A172 (cell line): ENCODE measurements around the gene MAOB. TPM values are rescaled to one million over a fixed set of nuclear protein-coding genes. Genes with fewer than 3 reads are reported as not detected.
"Not testable (repeated sequence)": the region's sequence is repeated elsewhere in the genome, so short reads cannot be mapped to it uniquely, and the experiment has no call there.

Experiments
- DNase-seq: peaks from one replicate; pipeline ENCODE4 v3.0.0-alpha.2; 2015; ENCODE audit warnings: low spot score
- total RNA-seq: library from RNA; depleted of rRNA; stranded (reverse); fragments of >200 nt; shearing (Covaris generic); gene quantifications from 2 replicates; pipeline ENCODE4 v1.2.3, GENCODE V29; 2014; rRNA removed

MAOB gene
- not detected in 2 replicates for total RNA-seq

GRCh38 chrX:43882294-43882681 is at the start of gene MAOB:
Gene MAOB, minus strand, starts transcription at chrX:43882450. Its CDS starts 151 bp downstream, at chrX:43882299.
- DNase-seq, result no peak

DNA sequence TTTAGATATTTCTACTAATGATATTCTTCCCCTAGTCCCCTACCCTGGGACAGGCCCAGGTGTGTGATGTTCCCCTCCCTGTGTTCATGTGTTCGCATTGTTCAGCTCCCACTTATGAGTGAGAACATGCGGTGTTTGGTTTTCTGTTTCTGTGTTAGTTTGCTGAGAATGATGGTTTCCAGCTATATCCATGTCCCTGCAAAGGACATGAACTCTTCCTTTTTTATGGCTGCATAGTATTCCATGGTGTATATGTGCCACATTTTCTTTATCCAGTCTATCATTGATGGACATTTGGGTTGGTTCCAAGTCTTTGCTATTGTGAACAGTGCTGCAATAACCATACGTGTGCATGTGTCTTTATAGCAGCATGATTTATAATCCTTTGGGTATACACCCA is 39.8 kb upstream of the MAOB start:
- not testable (repeated sequence) for DNase-seq

GRCh38 chrX:43910772-43911171 is 28.5 kb upstream of the MAOB start:
- not testable (repeated sequence) for DNase-seq

DNA sequence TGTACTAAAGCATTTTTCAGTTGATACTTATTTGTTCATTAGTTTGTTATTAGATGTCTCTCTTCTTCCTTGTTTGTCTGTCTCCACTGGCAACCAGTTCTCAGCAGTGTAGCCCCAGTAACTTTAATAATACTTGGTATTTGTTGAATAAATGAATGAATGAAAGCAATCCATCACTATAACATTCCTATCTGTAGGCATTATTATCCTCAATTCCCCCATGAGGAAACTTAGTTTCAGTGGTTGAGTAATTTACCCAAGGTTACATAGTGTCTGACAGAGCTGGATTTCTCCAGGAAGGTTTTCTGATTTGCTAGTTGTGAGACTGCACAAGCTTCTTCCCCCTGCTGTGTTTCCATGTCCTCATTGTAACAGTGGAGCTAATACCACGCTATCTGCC is 27.8 kb upstream of the MAOB start:
- no peak for DNase-seq

- no peak for DNase-seq
Measured at GRCh38 chrX:43909141-43909540, 26.9 kb upstream of the MAOB start.

GRCh38 chrX:43899878-43900815 is 17.9 kb upstream of the MAOB start:
- DNase-seq, result no peak

DNA sequence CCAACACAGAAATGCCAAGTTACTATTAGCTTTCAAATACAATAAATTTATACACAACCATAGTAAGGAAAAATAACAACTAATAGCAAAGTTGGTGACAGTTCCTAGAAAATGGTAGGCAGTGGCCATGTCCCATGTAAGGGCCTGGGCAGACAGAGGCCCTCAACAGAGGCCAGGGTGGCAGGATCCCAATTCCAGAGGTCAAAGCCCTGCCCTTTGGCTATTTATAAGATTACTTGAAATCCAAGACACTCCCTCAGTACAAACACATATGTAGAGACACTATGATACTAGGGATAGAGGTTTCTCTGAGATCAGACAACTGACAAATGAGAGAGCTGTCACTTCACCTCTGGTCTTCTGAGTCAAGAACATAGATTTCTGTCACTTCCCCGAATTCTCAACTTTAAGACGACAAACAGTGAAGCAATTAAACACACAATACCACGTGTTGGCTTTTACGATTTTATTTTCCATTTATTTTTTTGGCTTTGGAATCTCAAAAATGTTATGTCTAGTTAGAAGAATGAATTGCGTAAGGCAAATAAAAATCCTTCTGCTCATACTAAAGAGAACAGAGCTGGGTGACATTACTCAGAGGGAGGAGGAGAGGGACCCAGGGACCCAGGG is 16.3 kb upstream of the MAOB start:
- no peak for DNase-seq

DNA sequence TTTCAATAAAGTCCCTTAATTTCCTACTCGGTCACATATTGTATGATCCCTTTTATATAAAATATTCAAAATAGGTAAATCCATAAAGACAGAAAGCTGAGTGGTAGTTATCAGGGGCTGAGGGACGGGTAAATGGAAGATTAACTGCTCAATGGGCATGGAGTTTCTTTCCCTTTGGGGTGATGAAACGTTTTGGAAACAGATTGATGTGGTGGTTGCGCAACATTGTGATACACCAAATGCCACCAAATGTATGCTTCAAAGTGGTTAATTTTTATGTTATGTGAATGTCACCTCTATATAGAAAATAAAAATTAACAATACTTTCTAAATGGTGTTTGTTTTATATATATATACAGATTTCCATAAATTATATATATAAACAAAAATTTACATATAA is 15.0 kb upstream of the MAOB start:
- no peak for DNase-seq

DNA sequence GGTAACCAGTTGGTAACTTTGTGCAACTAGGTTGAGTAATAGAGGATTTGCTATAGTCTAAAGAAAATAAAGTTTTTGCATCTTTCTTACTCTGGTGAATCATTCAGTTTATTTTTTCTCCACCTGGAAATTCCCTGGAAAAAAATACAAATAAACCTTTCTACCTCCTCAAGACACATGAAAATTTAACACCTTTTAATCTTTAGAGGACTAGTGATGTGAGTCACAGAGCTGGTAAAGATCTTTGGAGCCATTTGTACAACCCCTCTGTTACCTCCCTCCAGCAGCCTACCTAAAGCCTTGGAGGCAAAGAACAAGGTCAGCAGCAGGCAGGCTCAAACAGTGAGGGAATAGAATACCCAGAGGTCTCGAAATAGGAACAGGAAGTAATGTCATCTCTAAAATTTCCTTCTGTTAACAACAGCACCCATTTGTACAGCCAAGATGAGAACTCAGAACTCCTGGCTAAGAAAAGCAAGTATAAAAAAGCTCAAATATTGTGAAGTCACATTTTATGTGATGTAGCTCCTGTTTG is 10.2 kb upstream of the MAOB start:
- no peak for DNase-seq

DNA sequence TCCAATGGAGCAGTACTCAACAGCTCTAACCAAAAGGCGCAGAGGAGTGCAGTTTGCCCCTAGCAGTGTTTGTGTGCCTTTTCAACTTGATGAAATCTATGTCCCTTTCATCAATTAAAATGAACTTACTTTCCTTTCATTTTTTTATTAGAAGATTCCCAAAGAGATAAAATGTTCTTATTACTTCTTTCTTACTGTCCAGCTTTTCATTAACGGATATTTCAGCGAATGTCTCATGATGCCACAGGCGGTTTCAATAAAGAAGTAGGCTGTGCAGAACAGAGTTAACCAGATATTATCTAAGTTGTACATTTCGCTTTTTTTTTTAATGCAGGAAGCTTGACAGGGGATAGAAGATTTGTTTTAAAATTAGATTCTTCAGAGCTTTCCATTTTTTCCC is 3.4 kb upstream of the MAOB start:
- DNase-seq, result no peak

DNA sequence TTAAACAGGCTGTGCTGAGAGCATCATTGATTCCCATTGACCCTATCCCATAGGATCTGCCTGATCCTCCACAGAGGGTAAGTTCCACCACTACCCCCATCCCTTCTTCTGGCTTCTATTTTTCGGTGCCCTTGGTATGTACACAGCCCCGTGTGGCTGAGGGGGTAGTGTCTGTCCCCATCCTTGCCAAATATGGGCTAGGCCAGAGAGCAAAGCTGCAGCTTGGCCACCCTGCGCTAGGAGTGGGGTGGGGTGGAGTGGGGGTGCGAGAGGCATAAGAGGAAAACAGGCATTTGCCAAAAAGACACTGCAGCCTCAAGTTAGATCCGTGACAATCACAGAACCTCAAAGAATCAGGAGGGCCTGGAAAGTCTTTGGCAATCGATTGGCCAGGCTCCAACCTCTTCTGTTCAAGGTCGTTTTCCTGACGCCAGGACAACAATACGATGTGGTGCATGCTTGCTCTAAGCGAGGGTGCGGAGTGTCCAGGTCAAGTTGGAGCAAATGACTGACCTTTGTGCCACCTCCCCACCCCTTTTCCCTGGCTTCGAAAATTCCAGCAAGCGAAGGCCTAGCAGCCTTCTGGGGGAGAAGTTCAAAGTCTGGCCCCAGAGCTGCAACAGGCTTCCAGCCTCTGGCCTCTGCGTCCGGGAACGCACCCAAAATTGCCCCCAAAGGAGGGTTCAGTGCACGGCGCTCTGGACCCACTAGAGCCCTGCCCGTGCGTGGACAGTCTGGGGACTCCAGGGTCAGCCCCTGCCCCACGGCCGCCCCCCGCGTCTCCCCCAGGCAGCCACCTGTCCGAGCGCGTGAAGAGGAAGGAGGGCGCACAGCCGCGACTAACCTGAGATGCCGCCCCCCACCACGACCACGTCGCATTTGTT is 598 bp downstream of the MAOB start:
- no peak for DNase-seq

- DNase-seq, result no peak
Measured at GRCh38 chrX:43880425-43880824, 1.8 kb downstream of the MAOB start.

DNA sequence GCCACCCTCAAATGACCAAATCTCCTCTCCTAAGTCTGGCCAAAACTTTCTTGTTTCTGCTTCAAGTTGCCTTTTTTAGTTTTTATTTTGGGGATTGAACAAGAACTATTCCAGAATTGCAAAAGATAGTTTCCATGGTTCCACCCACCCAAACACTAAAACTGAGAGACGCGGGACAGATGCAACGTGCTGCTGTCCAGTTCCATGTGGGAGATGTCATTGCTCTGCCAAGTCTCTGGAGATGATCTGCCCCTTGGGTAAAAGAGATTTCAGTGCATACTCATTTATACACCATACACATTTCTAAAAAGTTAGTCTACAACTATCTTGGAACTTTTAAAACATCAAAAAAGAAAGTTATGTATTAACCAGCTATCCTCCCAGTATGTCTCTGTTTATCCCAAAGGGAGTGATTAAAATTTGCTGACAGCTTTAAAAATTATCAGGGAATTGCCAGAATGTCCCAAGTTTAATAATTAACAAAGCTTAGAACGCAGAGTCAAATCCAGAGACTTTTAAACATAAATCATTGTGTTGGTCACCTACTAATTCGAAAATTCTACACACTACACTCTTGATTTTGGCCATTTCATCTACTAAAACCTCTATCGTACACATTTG is 3.2 kb downstream of the MAOB start:
- no peak for DNase-seq

GRCh38 chrX:43876680-43877079 is 5.6 kb downstream of the MAOB start:
- no peak for DNase-seq

DNA sequence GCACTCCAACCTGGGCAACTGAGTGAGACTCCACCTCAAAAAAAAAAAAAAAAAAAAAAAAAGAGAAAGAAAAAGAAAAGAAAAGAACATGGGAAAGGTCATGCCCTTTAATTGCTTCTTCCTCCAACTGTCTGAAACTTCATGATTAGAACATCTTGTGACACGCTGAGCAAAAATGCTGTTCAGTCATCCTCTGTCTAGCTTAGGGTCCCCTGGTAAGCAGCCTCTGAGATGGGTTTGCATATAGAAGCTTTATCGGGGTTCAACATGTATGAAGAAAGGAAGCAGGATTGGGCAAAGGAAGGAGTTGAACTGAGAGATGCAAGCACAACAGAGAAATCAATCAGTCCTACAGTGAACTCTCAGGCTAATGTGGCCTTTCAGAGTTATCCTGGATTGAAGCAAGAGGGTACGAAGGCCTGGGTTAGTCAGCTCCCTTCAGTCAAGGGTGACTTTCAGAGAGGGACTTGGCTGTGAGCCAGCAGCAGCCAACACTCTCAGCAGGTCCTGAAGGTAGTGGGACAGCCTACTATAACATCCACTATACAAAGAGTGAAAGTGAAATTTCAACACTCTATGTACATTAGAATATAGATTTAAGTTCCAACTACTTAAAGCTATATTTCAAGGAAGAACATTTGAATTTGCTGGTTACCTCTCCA is 11.4 kb downstream of the MAOB start:
- no peak for DNase-seq

GRCh38 chrX:43870011-43870410 is 12.2 kb downstream of the MAOB start:
- no peak for DNase-seq

DNA sequence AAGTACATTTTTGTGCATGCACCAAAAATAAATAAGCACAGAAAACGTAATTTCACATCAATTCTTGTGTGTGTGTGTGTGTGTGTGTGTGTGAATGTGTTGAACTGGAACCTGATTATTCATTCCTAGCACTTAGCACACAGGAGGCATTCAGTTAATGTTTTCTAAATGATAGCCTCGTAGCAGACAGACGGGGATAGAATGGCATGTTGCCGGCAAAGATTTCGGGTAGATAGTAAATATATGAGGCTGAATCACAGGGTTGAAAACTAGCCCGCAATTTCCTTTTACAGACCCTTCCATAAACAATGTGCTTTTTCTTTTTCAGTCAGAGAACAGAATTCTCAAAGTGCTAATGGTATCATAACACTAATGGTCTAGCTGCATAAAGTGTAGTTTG is 13.5 kb downstream of the MAOB start:
- DNase-seq, result no peak

DNA sequence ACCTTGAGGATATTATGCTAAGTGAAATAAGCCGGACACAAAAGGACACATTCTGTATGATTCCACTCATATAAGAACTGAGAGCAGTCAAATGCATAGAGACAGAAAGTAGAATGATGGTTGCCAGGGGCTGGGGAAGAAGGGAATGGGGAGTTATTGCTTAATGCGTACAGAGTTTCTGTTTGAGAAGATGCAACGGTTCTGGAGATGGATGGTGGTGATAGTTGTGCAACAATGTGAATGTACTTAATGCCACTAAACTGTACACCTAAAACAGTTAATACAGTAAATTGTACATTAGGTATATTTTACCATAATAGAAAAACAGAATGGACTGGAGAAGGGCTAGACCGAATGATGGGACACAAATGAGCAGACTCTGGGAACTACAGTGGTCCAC is 15.8 kb downstream of the MAOB start:
- no peak for DNase-seq

DNA sequence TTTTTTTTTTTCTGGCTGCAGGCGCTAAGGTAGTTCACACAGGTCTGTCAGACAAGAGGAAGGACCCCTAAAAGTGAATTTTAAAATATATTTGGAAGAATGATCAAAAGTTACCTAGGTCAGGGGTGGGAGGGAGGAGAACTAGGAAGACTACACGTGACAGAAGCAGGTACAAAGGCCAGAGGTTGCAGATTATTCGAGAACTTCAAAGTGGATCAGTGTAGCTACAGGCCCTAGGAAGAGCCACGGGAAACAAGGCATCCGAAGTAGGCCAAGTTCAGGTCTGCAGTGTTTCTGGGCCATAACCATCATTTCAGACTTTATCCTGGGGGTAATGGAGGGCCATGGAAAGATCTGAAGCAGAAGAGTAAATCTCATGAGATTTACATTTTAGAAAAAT is 16.5 kb downstream of the MAOB start:
- no peak for DNase-seq

DNA sequence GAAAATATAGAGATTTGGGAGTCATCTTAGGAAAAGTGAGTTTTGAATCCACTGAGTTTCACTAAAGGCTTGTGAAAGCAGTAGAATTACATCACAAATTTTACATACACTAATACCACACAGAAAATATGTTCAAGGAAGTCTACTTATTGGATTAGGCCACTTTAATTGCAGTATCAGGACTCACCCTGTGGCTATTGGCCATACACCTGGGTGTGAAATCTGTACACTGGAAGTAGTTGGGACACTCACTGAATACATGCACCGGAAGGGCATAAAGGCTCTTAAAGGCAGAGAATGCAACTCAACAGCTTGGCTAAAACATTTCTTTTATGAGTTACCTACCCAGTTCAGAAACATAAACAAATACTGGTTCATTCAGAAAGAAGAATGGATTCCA is 19.8 kb downstream of the MAOB start:
- no peak for DNase-seq

DNA sequence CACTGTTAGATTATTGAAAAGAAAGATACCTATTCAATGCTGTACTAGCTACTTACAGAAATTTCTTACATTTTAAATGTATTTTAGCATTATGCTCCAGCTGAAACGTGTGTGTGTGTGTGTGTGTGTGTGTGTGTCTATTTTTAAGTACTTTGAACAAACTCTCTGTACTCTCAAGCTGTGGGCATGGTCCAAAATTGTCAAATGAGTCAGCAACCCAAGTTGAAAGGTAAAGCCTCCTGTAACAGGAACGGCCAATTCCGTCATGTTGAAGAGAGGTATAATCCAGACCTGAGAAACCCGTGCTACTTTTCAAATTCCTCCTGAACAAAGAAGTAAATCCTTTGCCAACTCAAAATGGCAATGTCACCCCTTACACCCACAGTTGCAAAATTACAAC is 20.5 kb downstream of the MAOB start:
- no peak for DNase-seq
